Gastroesophageal sphincter (tissue), 3 donors: Measurements from ENCODE around the gene EPB41L4A.

Source experiments
- CTCF ChIP-seq, 4 experiments: fragments of 200-600 bp in 2 of 4; fragments of 450-650 bp in 2 of 4; sonication (generic) in 1 of 4; IDR thresholded peaks; one replicate each; pipeline ENCODE4 v1.5.1; 2017 to 2019; ENCODE audit warnings: antibody characterized with exemption in 4 of 4, mild to moderate bottlenecking in 2 of 4, moderate library complexity in 2 of 4
- POLR2A ChIP-seq, 2 donors: fragments of 450-650 bp; IDR thresholded peaks; one replicate each; pipeline ENCODE4 v1.6.1; 2017; ENCODE audit warnings: antibody characterized with exemption in 2 of 2, mild to moderate bottlenecking in 2 of 2, moderate library complexity in 1 of 2
- POLR2AphosphoS5 ChIP-seq: sonication (generic); formaldehyde crosslinking; IDR thresholded peaks from one replicate; pipeline ENCODE4 v1.6.1; 2017; ENCODE audit warnings: antibody characterized with exemption

DNA sequence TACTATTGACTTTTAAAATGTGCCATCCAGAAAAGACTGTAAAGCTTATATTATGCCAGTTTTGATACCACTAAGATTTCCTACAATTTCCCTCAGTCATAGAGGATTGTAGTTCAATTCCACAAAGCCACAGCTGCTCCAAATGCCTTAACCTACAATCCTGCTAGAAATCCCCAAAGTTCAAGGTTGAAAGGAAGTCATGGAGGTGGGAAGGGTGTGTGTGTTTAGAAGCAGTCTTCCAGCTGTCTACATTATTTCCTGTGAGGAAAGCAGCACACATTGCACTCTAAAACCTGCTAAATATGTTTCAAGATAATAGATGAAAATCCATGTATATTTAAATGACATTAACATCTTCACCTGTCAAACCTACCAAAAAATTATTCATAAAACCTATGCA, 11.8 kb downstream of the EPB41L4A start:
- TF ChIP-seq CTCF (IDR thresholded peaks at IDR 0.05) (no peak), POLR2AphosphoS5 (no peak), POLR2A (IDR thresholded peaks at IDR 0.05) (no peak)
